Effector memory CD8-positive, alpha-beta T cell (primary cell): ENCODE measurements around the gene RPLP1.

Source experiments
- ATAC-seq: fragments of 150-1000 bp; cut with Tn5 transposase; replicated peaks from 2 replicates; pipeline ENCODE4 v1.10.0; 2021; ENCODE audit warnings: mild to moderate bottlenecking, moderate library complexity
- DNase-seq, 3 experiments: peaks; one replicate each; pipeline ENCODE4 v3.0.0; 2021
- H3K27ac Mint-ChIP-seq, 2 donors: one replicate each; pipeline ENCODE4 v1.8.0; 2022; ENCODE audit warnings: mild to moderate bottlenecking in 2 of 2, mixed read lengths in 2 of 2, moderate library complexity in 2 of 2
- H3K27me3 Mint-ChIP-seq, 2 donors: one replicate each; pipeline ENCODE4 v1.8.0; 2022; ENCODE audit warnings: mixed read lengths in 2 of 2
- H3K36me3 Mint-ChIP-seq: one replicate; pipeline ENCODE4 v1.8.0; 2022; ENCODE audit warnings: mild to moderate bottlenecking, moderate library complexity, mixed read lengths; ENCODE audit not compliant: insufficient read depth
- H3K4me1 Mint-ChIP-seq, 2 donors: one replicate each; pipeline ENCODE4 v1.8.0; 2022; ENCODE audit warnings: low read depth in 2 of 2, mixed read lengths in 2 of 2
- H3K4me3 Mint-ChIP-seq, 2 donors: one replicate each; pipeline ENCODE4 v1.8.0; 2022; ENCODE audit warnings: mild to moderate bottlenecking in 2 of 2, mixed read lengths in 2 of 2, moderate library complexity in 2 of 2
- H3K9me3 Mint-ChIP-seq, 2 donors: one replicate each; pipeline ENCODE4 v1.8.0; 2022; ENCODE audit warnings: mixed read lengths in 2 of 2

RPLP1 gene

DNA sequence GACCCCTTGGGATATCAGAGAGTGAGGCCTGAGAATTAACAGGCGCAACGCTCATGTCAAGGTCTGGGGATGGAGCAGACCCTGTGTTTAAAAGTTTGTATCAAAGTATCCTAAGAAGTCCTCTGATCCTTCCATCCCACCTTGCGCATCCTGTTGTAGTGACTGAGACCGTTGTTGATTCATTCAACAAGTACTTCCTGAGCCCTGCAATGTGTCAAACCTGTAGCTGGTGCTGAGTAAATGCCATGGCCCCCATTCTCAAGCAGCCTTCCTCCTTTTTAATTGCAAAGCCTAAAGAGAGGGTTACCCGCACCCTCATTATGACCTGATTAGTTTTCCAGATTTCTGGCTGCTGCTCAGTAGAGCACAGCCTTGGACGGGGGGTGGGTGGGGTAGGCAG, 46.4 kb downstream of the RPLP1 start:
- Mint-ChIP-seq H3K36me3 (no peaks in the 10 kb centered on the region), H3K4me3 (peak overlapping the region in 1 of 2 donors; percentile 25), H3K9me3 (no peaks in the 10 kb centered on the region), H3K4me1 (peaks cover 8 to 30% of the 10 kb centered on the region in 2 donors), H3K27me3 (peaks cover 0 to 15% of the 10 kb centered on the region in 2 donors), H3K27ac (peak overlapping the region in 1 of 2 donors; percentile 23)
- no peak for ATAC-seq
- DNase-seq, result no peak

DNA sequence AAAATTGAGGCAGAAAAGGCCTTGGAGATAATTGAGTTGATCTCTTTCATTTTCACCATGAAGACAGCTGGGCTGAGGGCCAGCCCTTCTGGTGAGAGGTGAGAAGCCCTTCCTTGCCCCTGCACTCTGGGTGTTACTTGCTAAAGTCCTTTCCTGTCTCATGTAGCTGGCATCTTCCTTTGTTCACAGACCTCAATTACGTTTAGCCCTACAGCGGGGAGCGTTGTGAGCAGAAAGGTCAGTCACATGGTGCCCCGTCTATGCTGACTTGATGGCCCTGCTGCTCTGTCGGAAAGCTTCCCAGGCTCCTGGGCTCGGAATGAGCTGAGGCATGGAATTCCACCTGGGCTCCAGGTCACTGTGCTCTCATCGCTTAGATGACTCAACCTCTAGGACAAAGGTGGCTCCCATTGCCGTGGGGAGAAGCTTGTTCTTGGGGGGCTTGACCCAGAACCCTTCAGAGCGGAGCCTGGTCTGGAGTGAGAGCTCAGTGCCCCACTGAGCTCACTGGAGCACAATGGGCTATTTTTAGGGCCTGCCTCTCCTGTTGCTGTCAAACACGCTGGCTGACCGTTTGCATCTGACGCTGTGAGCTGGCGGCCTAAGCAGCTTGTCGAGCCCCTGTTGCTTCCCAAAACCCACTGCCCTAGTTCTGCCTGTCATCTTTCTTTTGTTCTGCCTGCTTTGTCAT, 47.0 kb downstream of the RPLP1 start:
- no peak overlapping the region for H3K4me3 Mint-ChIP-seq
- DNase-seq, result no peak
- peak overlapping the region in 1 of 2 donors; percentile 44 for H3K27ac Mint-ChIP-seq
- peak; percentile 59 for ATAC-seq
- peaks cover 8 to 30% of the 10 kb centered on the region in 2 donors for H3K4me1 Mint-ChIP-seq
- no peaks in the 10 kb centered on the region for H3K36me3 Mint-ChIP-seq
- H3K9me3 Mint-ChIP-seq, result no peaks in the 10 kb centered on the region
- peaks cover 0 to 19% of the 10 kb centered on the region in 2 donors for H3K27me3 Mint-ChIP-seq

DNA sequence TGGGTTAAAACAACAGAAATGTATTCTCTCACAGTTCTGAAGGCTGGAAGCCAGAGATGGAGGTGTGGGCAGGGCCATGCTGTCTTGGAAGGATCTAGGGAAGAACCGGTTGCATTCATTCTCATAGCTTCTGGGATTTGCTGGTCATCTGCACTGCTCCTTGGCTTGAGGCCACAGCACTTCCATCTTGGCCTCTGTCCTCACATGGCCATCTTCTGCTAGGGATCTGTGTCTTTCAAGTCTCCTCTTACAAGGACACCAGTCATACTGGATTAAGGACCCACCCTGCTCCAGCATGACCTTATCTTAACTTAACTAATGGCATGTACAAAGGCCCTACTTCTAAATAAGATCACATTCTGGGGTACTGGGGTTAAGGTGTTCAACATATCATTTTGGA, 47.7 kb downstream of the RPLP1 start:
- Mint-ChIP-seq H3K4me3 (no peak overlapping the region), H3K36me3 (no peaks in the 10 kb centered on the region), H3K9me3 (no peaks in the 10 kb centered on the region), H3K27ac (peak overlapping the region in 1 of 2 donors; percentile 44), H3K4me1 (peaks cover 8 to 30% of the 10 kb centered on the region in 2 donors), H3K27me3 (peaks cover 0 to 19% of the 10 kb centered on the region in 2 donors)
- DNase-seq, result no peak
- ATAC-seq, result no peak

DNA sequence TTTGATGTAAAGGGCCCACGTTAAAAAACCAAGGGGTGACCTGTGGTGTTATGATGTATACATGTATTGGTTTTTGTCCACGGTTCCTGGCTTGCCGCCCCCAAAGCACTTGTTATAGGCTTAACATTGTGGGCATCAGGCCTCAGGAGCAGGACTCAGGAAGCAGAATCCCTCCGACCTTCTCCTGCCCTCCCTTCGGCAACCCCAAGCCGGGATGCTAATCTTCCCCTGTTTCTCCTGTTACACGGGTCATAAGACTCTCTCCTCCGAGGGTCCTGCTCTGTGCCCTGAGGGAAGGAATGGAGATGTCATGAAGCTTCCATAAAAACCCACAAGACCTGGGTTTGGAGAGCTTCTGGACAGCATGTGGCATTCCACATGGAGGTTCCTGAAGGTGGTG, 48.8 kb downstream of the RPLP1 start:
- no peak overlapping the region for H3K4me3 Mint-ChIP-seq
- H3K4me1 Mint-ChIP-seq, result peaks cover 8 to 30% of the 10 kb centered on the region in 2 donors
- ATAC-seq (no peak), DNase-seq (no peak)
- H3K27me3 Mint-ChIP-seq, result peaks cover 0 to 21% of the 10 kb centered on the region in 2 donors
- H3K27ac Mint-ChIP-seq, result no peak overlapping the region
- H3K36me3 Mint-ChIP-seq, result no peaks in the 10 kb centered on the region
- H3K9me3 Mint-ChIP-seq, result no peaks in the 10 kb centered on the region

- Mint-ChIP-seq H3K9me3 (no peaks in the 10 kb centered on the region), H3K27me3 (peaks cover 0 to 16% of the 10 kb centered on the region in 2 donors), H3K4me1 (peaks cover 4 to 23% of the 10 kb centered on the region in 2 donors), H3K27ac (no peak overlapping the region), H3K36me3 (no peaks in the 10 kb centered on the region), H3K4me3 (no peak overlapping the region)
- ATAC-seq (no peak), DNase-seq (no peak)
Measured at GRCh38 chr15:69502470-69503045, 49.9 kb downstream of the RPLP1 start.

GRCh38 chr15:69504352-69505040, 51.9 kb downstream of the RPLP1 start:
- Mint-ChIP-seq H3K9me3 (no peaks in the 10 kb centered on the region), H3K4me3 (no peak overlapping the region), H3K27me3 (peaks cover 0 to 25% of the 10 kb centered on the region in 2 donors), H3K4me1 (peaks cover 5 to 13% of the 10 kb centered on the region in 2 donors), H3K27ac (no peak overlapping the region), H3K36me3 (no peaks in the 10 kb centered on the region)
- no peak for ATAC-seq
- DNase-seq, result no peak
